GM19372 (cell line): ENCODE measurements around the gene SSX4B.
"Not testable (repeated sequence)": the region's sequence is repeated elsewhere in the genome, so short reads cannot be mapped to it uniquely, and the experiment has no call there.

ENCODE experiments used
- ATAC-seq: cut with Tn5 transposase; IDR thresholded peaks from one replicate; pipeline ENCODE4 v1.9.1; 2021; ENCODE audit warnings: mild to moderate bottlenecking, low read depth, moderate library complexity; ENCODE audit not compliant: unreplicated experiment

SSX4B gene

GRCh38 chrX:48411860-48412259 lies at the start of gene SSX4B:
SSX4B (minus strand) TSS chrX:48411960; CDS start chrX:48411372, 588 bp downstream.
- not testable (repeated sequence) for ATAC-seq

- no peak for ATAC-seq
Measured at GRCh38 chrX:48460606-48461005, 48.8 kb upstream of the SSX4B start.

- ATAC-seq = no peak
Measured at GRCh38 chrX:48460031-48460430, 48.3 kb upstream of the SSX4B start.

- ATAC-seq = no peak
Measured at GRCh38 chrX:48459483-48459882, 47.7 kb upstream of the SSX4B start.

GRCh38 chrX:48458711-48459110 lies 47.0 kb upstream of the SSX4B start:
- ATAC-seq = no peak

GRCh38 chrX:48456628-48457331 lies 45.0 kb upstream of the SSX4B start:
- ATAC-seq = no peak

- no peak for ATAC-seq
Measured at GRCh38 chrX:48451708-48452107, 39.9 kb upstream of the SSX4B start.

- ATAC-seq = no peak
Measured at GRCh38 chrX:48450076-48450475, 38.3 kb upstream of the SSX4B start.

GRCh38 chrX:48447201-48447600 lies 35.4 kb upstream of the SSX4B start:
- not testable (repeated sequence) for ATAC-seq

- ATAC-seq = not testable (repeated sequence)
Measured at GRCh38 chrX:48433713-48434112, 22.0 kb upstream of the SSX4B start.

GRCh38 chrX:48430166-48430565 lies 18.4 kb upstream of the SSX4B start:
- ATAC-seq = not testable (repeated sequence)

GRCh38 chrX:48429606-48430005 lies 17.8 kb upstream of the SSX4B start:
- ATAC-seq = not testable (repeated sequence)

- not testable (repeated sequence) for ATAC-seq
Measured at GRCh38 chrX:48427027-48427716, 15.4 kb upstream of the SSX4B start.

GRCh38 chrX:48397825-48398224 lies 13.9 kb downstream of the SSX4B start:
- not testable (repeated sequence) for ATAC-seq

GRCh38 chrX:48396931-48397330 lies 14.8 kb downstream of the SSX4B start:
- not testable (repeated sequence) for ATAC-seq

- not testable (repeated sequence) for ATAC-seq
Measured at GRCh38 chrX:48383239-48383638, 28.5 kb downstream of the SSX4B start, which contains the start of gene SSX4. SSX4 (plus strand) TSS chrX:48383539; CDS start chrX:48384054, 515 bp downstream.

- ATAC-seq = not testable (repeated sequence)
Measured at GRCh38 chrX:48370408-48370807, 41.4 kb downstream of the SSX4B start.

GRCh38 chrX:48367717-48368408 lies 43.9 kb downstream of the SSX4B start:
- ATAC-seq = not testable (repeated sequence)

GRCh38 chrX:48359281-48359680 lies 52.5 kb downstream of the SSX4B start:
- ATAC-seq = not testable (repeated sequence)

GRCh38 chrX:48357681-48358080 lies 54.1 kb downstream of the SSX4B start:
- no peak for ATAC-seq
